HepG2 (cell line): ENCODE measurements around the gene COBLL1. TPM values are rescaled to one million over a fixed set of nuclear protein-coding genes. Genes with fewer than 3 reads are reported as not detected.
A peak's percentile ranks its signal among the peaks of the same experiment; 100 is the strongest.

Experiments
- ATRX ChIP-seq: sonication (generic); formaldehyde crosslinking; IDR thresholded peaks from 2 replicates; pipeline ENCODE4 v1.4.0; 2020; ENCODE audit warnings: missing genetic modification reagents, borderline replicate concordance
- DPF2 ChIP-seq: sonication (generic); formaldehyde crosslinking; IDR thresholded peaks from 2 replicates; pipeline ENCODE4 v1.4.0; 2020; ENCODE audit warnings: mild to moderate bottlenecking, low read depth, missing genetic modification reagents, borderline replicate concordance
- ESRRA ChIP-seq: sonication (generic); formaldehyde crosslinking; IDR thresholded peaks from 2 replicates; pipeline ENCODE4 v1.5.1; 2020; ENCODE audit warnings: mild to moderate bottlenecking, low read depth, missing genetic modification reagents
- HDAC2 ChIP-seq: sonication (generic); formaldehyde crosslinking; IDR thresholded peaks from 2 replicates; pipeline ENCODE4 v1.4.0; 2020; ENCODE audit warnings: missing genetic modification reagents
- KAT7 ChIP-seq: IDR thresholded peaks from 2 replicates; pipeline ENCODE4 v1.6.1; 2018; ENCODE audit warnings: borderline replicate concordance, missing compliant biosample characterization
- MTF2 ChIP-seq: sonication (generic); formaldehyde crosslinking; IDR thresholded peaks from 2 replicates; pipeline ENCODE4 v1.5.0; 2020; ENCODE audit warnings: missing genetic modification reagents, borderline replicate concordance
- ZMYM2 ChIP-seq: sonication (generic); formaldehyde crosslinking; IDR thresholded peaks from 2 replicates; pipeline ENCODE4 v1.8.0; 2022; ENCODE audit warnings: mild to moderate bottlenecking, missing genetic modification reagents
- ZNF441 ChIP-seq: sonication (generic); formaldehyde crosslinking; IDR thresholded peaks from 2 replicates; pipeline ENCODE4 v1.7.0; 2021; ENCODE audit warnings: missing genetic modification reagents, borderline replicate concordance
- ZNF501 ChIP-seq: sonication (generic); formaldehyde crosslinking; IDR thresholded peaks from 2 replicates; pipeline ENCODE4 v1.5.1; 2020; ENCODE audit warnings: mild to moderate bottlenecking, moderate library complexity, missing genetic modification reagents
- ZSCAN12 ChIP-seq: sonication (generic); formaldehyde crosslinking; IDR thresholded peaks from 2 replicates; pipeline ENCODE4 v1.9.0; 2021; ENCODE audit warnings: mild to moderate bottlenecking, missing genetic modification reagents
- polyA plus RNA-seq, 8 experiments: library from polyadenylated mRNA; depleted of rRNA in 3 of 8; stranded (reverse) in 7 of 8; unstranded in 1 of 8; fragments of >200 nt; fragmentation: Illumina TruSeq in 4 of 8; extraction: Trizol in 4 of 8; gene quantifications; 2 replicates each; pipeline versions ENCODE4 v1.2.1 to v1.2.3, GENCODE V29; 2011 to 2016; ENCODE audit warnings: low read depth in 4 of 8, missing spikeins in 1 of 8, mixed read lengths in 1 of 8; ENCODE audit not compliant: insufficient read depth in 1 of 8
- total RNA-seq, 5 experiments: library from RNA; depleted of rRNA; stranded (reverse); fragments of >200 nt; fragmentation: Illumina TruSeq; extraction: Trizol; gene quantifications; 2 replicates each; pipeline ENCODE4 v1.2.3, GENCODE V29; 2016; ENCODE audit warnings: low read depth in 1 of 5
- TF ChIP-seq, protein P1 (sequence below): fragments of 450-650 bp; IDR thresholded peaks from 2 replicates; pipeline ENCODE4 v1.6.1; 2017
- TF ChIP-seq, protein P2 (sequence below): sonication (generic); formaldehyde crosslinking; IDR thresholded peaks from 2 replicates; pipeline ENCODE4 v1.8.0; 2022; ENCODE audit warnings: mild to moderate bottlenecking, missing genetic modification reagents; ENCODE audit not compliant: insufficient replicate concordance
- TF ChIP-seq, protein P3 (sequence below): IDR thresholded peaks from 2 replicates; pipeline ENCODE4 v1.6.1; 2012; ENCODE audit warnings: low read depth, low read length, improper control_type of control experiment
- TF ChIP-seq, protein P4 (sequence below): sonication (generic); formaldehyde crosslinking; IDR thresholded peaks from one replicate; pipeline ENCODE4 v1.5.1; 2020; ENCODE audit warnings: mild to moderate bottlenecking, missing genetic modification reagents; ENCODE audit errors: not compliant biosample characterization
- TF ChIP-seq, protein P5 (sequence below): sonication (generic); formaldehyde crosslinking; IDR thresholded peaks from 2 replicates; pipeline ENCODE4 v1.4.0; 2020; ENCODE audit warnings: missing genetic modification reagents, borderline replicate concordance

COBLL1 gene
- total and polyA plus RNA-seq, 2 of the 13 experiments (the other 11 are each of a cell fraction or from before 2014, with no cell fraction given), result 32.6 to 86.8 TPM

DNA sequence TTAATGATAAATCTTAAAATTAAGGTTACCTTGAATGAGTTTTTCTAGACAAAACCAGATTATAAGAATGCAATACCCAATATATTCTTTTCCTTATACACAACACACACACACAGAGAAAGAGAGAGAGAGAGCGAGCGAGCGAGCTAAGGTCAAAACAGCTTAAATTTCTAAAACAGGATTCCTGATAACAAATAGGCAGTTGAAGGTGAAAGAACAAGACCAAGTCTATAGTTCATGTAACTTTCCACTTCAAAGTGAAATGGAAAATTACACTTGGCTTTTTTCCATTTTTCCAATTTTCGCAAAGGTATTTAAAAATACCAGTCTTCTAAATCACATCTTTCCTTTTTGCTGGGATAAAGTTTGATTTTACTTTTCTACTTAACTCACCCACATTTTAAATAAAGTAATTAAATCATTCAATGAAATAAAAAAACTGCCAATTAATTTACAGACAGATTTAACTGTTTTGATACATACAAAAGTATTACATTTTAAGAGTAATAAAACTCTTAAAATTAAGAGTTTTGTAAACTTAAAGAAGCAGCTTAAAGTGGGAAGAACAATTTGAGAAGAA lies 98.8 kb downstream of the COBLL1 start (continued):
- TF ChIP-seq KAT7 (CRISPR knock-in tag), result no peak
- TF ChIP-seq, protein P1, sequence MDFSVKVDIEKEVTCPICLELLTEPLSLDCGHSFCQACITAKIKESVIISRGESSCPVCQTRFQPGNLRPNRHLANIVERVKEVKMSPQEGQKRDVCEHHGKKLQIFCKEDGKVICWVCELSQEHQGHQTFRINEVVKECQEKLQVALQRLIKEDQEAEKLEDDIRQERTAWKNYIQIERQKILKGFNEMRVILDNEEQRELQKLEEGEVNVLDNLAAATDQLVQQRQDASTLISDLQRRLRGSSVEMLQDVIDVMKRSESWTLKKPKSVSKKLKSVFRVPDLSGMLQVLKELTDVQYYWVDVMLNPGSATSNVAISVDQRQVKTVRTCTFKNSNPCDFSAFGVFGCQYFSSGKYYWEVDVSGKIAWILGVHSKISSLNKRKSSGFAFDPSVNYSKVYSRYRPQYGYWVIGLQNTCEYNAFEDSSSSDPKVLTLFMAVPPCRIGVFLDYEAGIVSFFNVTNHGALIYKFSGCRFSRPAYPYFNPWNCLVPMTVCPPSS, result no peak
- TF ChIP-seq ZMYM2 (CRISPR knock-in tag), result peak; percentile 64; the same call in 1 of the 2 replicates
- TF ChIP-seq, protein P2, sequence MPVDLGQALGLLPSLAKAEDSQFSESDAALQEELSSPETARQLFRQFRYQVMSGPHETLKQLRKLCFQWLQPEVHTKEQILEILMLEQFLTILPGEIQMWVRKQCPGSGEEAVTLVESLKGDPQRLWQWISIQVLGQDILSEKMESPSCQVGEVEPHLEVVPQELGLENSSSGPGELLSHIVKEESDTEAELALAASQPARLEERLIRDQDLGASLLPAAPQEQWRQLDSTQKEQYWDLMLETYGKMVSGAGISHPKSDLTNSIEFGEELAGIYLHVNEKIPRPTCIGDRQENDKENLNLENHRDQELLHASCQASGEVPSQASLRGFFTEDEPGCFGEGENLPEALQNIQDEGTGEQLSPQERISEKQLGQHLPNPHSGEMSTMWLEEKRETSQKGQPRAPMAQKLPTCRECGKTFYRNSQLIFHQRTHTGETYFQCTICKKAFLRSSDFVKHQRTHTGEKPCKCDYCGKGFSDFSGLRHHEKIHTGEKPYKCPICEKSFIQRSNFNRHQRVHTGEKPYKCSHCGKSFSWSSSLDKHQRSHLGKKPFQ (CRISPR knock-in tag), result no peak
- TF ChIP-seq MTF2, result no peak
- no peak for TF ChIP-seq ZNF441
- TF ChIP-seq ZNF501 (CRISPR knock-in tag), result no peak
- peak; percentile 92 for TF ChIP-seq HDAC2 (CRISPR knock-in tag)
- TF ChIP-seq ZSCAN12 (CRISPR knock-in tag), result no peak
- TF ChIP-seq, protein P3, sequence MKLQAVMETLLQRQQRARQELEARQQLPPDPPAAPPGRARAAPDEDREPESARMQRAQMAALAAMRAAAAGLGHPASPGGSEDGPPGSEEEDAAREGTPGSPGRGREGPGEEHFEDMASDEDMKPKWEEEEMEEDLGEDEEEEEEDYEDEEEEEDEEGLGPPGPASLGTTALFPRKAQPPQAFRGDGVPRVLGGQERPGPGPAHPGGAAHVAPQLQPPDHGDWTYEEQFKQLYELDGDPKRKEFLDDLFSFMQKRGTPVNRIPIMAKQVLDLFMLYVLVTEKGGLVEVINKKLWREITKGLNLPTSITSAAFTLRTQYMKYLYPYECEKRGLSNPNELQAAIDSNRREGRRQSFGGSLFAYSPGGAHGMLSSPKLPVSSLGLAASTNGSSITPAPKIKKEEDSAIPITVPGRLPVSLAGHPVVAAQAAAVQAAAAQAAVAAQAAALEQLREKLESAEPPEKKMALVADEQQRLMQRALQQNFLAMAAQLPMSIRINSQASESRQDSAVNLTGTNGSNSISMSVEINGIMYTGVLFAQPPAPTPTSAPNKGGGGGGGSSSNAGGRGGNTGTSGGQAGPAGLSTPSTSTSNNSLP, result peak; percentile 92
- peak; percentile 84 for TF ChIP-seq ESRRA
- TF ChIP-seq, protein P4, sequence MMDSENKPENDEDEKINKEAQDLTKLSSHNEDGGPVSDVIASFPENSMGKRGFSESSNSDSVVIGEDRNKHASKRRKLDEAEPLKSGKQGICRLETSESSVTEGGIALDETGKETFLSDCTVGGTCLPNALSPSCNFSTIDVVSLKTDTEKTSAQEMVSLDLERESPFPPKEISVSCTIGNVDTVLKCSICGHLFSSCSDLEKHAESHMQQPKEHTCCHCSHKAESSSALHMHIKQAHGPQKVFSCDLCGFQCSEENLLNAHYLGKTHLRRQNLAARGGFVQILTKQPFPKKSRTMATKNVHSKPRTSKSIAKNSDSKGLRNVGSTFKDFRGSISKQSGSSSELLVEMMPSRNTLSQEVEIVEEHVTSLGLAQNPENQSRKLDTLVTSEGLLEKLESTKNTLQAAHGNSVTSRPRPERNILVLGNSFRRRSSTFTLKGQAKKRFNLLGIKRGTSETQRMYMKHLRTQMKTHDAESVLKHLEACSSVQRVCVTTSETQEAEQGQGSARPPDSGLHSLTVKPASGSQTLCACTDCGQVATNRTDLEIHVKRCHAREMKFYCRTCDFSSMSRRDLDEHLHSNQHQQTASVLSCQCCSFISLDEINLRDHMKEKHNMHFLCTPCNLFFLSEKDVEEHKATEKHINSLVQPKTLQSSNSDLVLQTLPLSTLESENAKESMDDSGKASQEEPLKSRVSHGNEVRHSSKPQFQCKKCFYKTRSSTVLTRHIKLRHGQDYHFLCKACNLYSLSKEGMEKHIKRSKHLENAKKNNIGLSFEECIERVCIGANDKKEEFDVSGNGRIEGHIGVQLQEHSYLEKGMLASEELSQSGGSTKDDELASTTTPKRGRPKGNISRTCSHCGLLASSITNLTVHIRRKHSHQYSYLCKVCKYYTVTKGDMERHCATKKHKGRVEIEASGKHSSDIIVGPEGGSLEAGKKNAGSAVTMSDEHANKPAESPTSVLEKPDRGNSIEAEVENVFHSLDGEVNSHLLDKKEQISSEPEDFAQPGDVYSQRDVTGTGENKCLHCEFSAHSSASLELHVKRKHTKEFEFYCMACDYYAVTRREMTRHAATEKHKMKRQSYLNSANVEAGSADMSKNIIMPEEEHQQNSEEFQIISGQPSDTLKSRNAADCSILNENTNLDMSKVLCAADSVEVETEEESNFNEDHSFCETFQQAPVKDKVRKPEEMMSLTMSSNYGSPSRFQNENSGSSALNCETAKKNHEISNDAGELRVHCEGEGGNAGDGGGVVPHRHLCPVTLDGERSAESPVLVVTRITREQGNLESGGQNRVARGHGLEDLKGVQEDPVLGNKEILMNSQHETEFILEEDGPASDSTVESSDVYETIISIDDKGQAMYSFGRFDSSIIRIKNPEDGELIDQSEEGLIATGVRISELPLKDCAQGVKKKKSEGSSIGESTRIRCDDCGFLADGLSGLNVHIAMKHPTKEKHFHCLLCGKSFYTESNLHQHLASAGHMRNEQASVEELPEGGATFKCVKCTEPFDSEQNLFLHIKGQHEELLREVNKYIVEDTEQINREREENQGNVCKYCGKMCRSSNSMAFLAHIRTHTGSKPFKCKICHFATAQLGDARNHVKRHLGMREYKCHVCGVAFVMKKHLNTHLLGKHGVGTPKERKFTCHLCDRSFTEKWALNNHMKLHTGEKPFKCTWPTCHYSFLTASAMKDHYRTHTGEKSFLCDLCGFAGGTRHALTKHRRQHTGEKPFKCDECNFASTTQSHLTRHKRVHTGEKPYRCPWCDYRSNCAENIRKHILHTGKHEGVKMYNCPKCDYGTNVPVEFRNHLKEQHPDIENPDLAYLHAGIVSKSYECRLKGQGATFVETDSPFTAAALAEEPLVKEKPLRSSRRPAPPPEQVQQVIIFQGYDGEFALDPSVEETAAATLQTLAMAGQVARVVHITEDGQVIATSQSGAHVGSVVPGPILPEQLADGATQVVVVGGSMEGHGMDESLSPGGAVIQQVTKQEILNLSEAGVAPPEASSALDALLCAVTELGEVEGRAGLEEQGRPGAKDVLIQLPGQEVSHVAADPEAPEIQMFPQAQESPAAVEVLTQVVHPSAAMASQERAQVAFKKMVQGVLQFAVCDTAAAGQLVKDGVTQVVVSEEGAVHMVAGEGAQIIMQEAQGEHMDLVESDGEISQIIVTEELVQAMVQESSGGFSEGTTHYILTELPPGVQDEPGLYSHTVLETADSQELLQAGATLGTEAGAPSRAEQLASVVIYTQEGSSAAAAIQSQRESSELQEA (CRISPR knock-in tag), result no peak
- TF ChIP-seq, protein P5, sequence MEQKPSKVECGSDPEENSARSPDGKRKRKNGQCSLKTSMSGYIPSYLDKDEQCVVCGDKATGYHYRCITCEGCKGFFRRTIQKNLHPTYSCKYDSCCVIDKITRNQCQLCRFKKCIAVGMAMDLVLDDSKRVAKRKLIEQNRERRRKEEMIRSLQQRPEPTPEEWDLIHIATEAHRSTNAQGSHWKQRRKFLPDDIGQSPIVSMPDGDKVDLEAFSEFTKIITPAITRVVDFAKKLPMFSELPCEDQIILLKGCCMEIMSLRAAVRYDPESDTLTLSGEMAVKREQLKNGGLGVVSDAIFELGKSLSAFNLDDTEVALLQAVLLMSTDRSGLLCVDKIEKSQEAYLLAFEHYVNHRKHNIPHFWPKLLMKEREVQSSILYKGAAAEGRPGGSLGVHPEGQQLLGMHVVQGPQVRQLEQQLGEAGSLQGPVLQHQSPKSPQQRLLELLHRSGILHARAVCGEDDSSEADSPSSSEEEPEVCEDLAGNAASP (CRISPR knock-in tag), result peak; percentile 83; the same call in 1 of the 2 replicates
- TF ChIP-seq ATRX, result no peak
- peak; percentile 92 for TF ChIP-seq DPF2 (CRISPR knock-in tag)
